Parathyroid adenoma (tissue), 2 donors: ENCODE results near the gene POLE.

Source experiments
- H2AFZ ChIP-seq: fragments of 300-600 bp; sonication (generic); one replicate; pipeline ENCODE4 v1.7.0; 2017; ENCODE audit warnings: antibody characterized with exemption, mild to moderate bottlenecking
- H3K27ac ChIP-seq: fragments of 300-600 bp; sonication (generic); one replicate; pipeline ENCODE4 v1.7.0; 2017
- H3K27me3 ChIP-seq: fragments of 300-600 bp; sonication (generic); one replicate; pipeline ENCODE4 v1.7.0; 2017; ENCODE audit warnings: low read length; ENCODE audit not compliant: control insufficient read depth, insufficient read depth
- H3K36me3 ChIP-seq: fragments of 300-600 bp; sonication (generic); one replicate; pipeline ENCODE4 v1.7.0; 2017; ENCODE audit warnings: low read length; ENCODE audit not compliant: control insufficient read depth, insufficient read depth
- H3K4me1 ChIP-seq: fragments of 300-600 bp; sonication (generic); one replicate; pipeline ENCODE4 v1.7.0; 2017; ENCODE audit warnings: control low read depth
- H3K4me2 ChIP-seq: fragments of 300-600 bp; sonication (generic); one replicate; pipeline ENCODE4 v1.7.0; 2017; ENCODE audit warnings: low read length
- H3K4me3 ChIP-seq: fragments of 300-600 bp; sonication (generic); one replicate; pipeline ENCODE4 v1.7.0; 2017; ENCODE audit warnings: low read depth, low read length
- H3K79me2 ChIP-seq: fragments of 300-600 bp; sonication (generic); one replicate; pipeline ENCODE4 v1.7.0; 2017; ENCODE audit warnings: control low read depth
- H3K9ac ChIP-seq: fragments of 300-600 bp; sonication (generic); one replicate; pipeline ENCODE4 v1.7.0; 2017; ENCODE audit warnings: mild to moderate bottlenecking
- H3K9me3 ChIP-seq: fragments of 300-600 bp; sonication (generic); one replicate; pipeline ENCODE4 v1.7.0; 2017; ENCODE audit warnings: low read length; ENCODE audit not compliant: control insufficient read depth
- CTCF ChIP-seq: fragments of 300-600 bp; sonication (generic); IDR thresholded peaks from one replicate; pipeline ENCODE4 v1.7.0; 2017; ENCODE audit warnings: antibody characterized with exemption, mild to moderate bottlenecking
- donor health status: primary hyperparathyroidism.

Gene POLE

GRCh38 chr12:132710405-132711079, 23.4 kb upstream of the POLE start, which contains the start of gene PGAM5:
PGAM5 (plus strand) TSS chr12:132710842; CDS start chr12:132710877, 35 bp downstream.
- Histone ChIP-seq H3K4me3 (peak within 1 kb of the TSS; percentile 61), H2AFZ (peak within 1 kb of the TSS; percentile 95), H3K79me2 (peaks cover 4% of the 10 kb centered on the region), H3K27me3 (no peaks in the 10 kb centered on the region), H3K4me1 (no peaks in the 10 kb centered on the region), H3K9me3 (no peaks in the 10 kb centered on the region), H3K27ac (peak within 1 kb of the TSS; percentile 70), H3K36me3 (no peaks in the 10 kb centered on the region), H3K9ac (peak within 1 kb of the TSS; percentile 33), H3K4me2 (peak within 1 kb of the TSS; percentile 82)
- TF ChIP-seq CTCF = no peak

- H3K4me3 ChIP-seq = peak overlapping the region; percentile 60
- H3K9me3 ChIP-seq = no peaks in the 10 kb centered on the region
- peaks cover 4% of the 10 kb centered on the region for H3K79me2 ChIP-seq
- H3K36me3 ChIP-seq = no peaks in the 10 kb centered on the region
- no peaks in the 10 kb centered on the region for H3K4me1 ChIP-seq
- peak overlapping the region; percentile 70 for H3K27ac ChIP-seq
- peak overlapping the region; percentile 82 for H3K4me2 ChIP-seq
- no peak for TF ChIP-seq CTCF
- H2AFZ ChIP-seq = peak overlapping the region; percentile 95
- no peak overlapping the region for H3K9ac ChIP-seq
- no peaks in the 10 kb centered on the region for H3K27me3 ChIP-seq
Observed at GRCh38 chr12:132710043-132710404, 22.9 kb upstream of the POLE start.

- no peak overlapping the region for H2AFZ ChIP-seq
- H3K9ac ChIP-seq = no peak overlapping the region
- H3K9me3 ChIP-seq = no peaks in the 10 kb centered on the region
- peaks cover 4% of the 10 kb centered on the region for H3K79me2 ChIP-seq
- H3K4me3 ChIP-seq = no peak overlapping the region
- no peak for TF ChIP-seq CTCF
- no peak overlapping the region for H3K27ac ChIP-seq
- H3K4me2 ChIP-seq = no peak overlapping the region
- no peaks in the 10 kb centered on the region for H3K4me1 ChIP-seq
- H3K36me3 ChIP-seq = no peaks in the 10 kb centered on the region
- H3K27me3 ChIP-seq = no peaks in the 10 kb centered on the region
Observed at GRCh38 chr12:132708150-132708549, 21.0 kb upstream of the POLE start.

GRCh38 chr12:132707241-132707640, 20.1 kb upstream of the POLE start:
- H3K27me3 ChIP-seq = no peaks in the 10 kb centered on the region
- no peak for TF ChIP-seq CTCF
- H3K4me3 ChIP-seq = no peak overlapping the region
- H3K4me2 ChIP-seq = no peak overlapping the region
- H2AFZ ChIP-seq = no peak overlapping the region
- peaks cover 4% of the 10 kb centered on the region for H3K79me2 ChIP-seq
- H3K27ac ChIP-seq = no peak overlapping the region
- no peak overlapping the region for H3K9ac ChIP-seq
- no peaks in the 10 kb centered on the region for H3K36me3 ChIP-seq
- no peaks in the 10 kb centered on the region for H3K4me1 ChIP-seq
- no peaks in the 10 kb centered on the region for H3K9me3 ChIP-seq

GRCh38 chr12:132703641-132704040, 16.5 kb upstream of the POLE start:
- Histone ChIP-seq H3K9me3 (no peaks in the 10 kb centered on the region), H2AFZ (no peak overlapping the region), H3K4me1 (no peaks in the 10 kb centered on the region), H3K79me2 (no peaks in the 10 kb centered on the region), H3K27ac (no peak overlapping the region), H3K27me3 (no peaks in the 10 kb centered on the region), H3K4me3 (no peak overlapping the region), H3K4me2 (no peak overlapping the region), H3K36me3 (no peaks in the 10 kb centered on the region), H3K9ac (no peak overlapping the region)
- no peak for TF ChIP-seq CTCF
